CD4-positive, alpha-beta T cell (primary cell): ENCODE measurements around the gene RSKR. TPM values are rescaled to one million over a fixed set of nuclear protein-coding genes. Genes with fewer than 3 reads are reported as not detected.

Source experiments
- ATAC-seq: fragments of 200-7000 bp; cut with Tn5 transposase; one replicate; pipeline ENCODE4 v1.10.0; 2022; ENCODE audit warnings: mild to moderate bottlenecking; ENCODE audit not compliant: poor library complexity
- CTCF ChIA-PET: fragments of 350-600 bp; sonication (Branson Sonifier 250); formaldehyde crosslinking; loops from one replicate; lab custom pipeline; 2021; ENCODE audit warnings: antibody characterized with exemption, inconsistent platforms; lab: Charles Lee
- POLR2A ChIA-PET: fragments of 350-600 bp; sonication (Branson Sonifier 250); formaldehyde crosslinking; loops from one replicate; lab custom pipeline; 2021; ENCODE audit warnings: antibody characterized with exemption, inconsistent platforms; lab: Charles Lee
- DNase-seq, 14 experiments: peaks; one replicate each; pipeline ENCODE4 v3.0.0-alpha.2; 2013 to 2020; ENCODE audit warnings: mixed read lengths in 2 of 14
- H3K27ac ChIP-seq, 2 donors: one replicate each; pipeline versions ENCODE4 v1.5.1 to v1.7.0; 2013; ENCODE audit warnings: low read length in 2 of 2, low read depth in 1 of 2, mild to moderate bottlenecking in 1 of 2
- H3K27me3 ChIP-seq, 2 experiments: 1 replicate in 1 of 2; 2 replicates in 1 of 2; pipeline versions ENCODE4 v1.6.1 to v1.7.0; 2013; ENCODE audit warnings: low read length in 2 of 2, control low read depth in 1 of 2, mild to moderate bottlenecking in 1 of 2, moderate library complexity in 1 of 2; ENCODE audit not compliant: insufficient read depth in 2 of 2, control insufficient read depth in 1 of 2
- H3K36me3 ChIP-seq: one replicate; pipeline ENCODE4 v1.6.1; 2013; ENCODE audit warnings: low read length, control low read depth; ENCODE audit not compliant: insufficient read depth
- H3K4me1 ChIP-seq: one replicate; pipeline ENCODE4 v1.6.1; 2013; ENCODE audit warnings: low read length, control low read depth; ENCODE audit not compliant: insufficient read depth
- H3K4me3 ChIP-seq: one replicate; pipeline ENCODE4 v1.5.1; 2013; ENCODE audit warnings: mild to moderate bottlenecking, low read length, moderate library complexity
- H3K9me3 ChIP-seq, 2 experiments: 1 replicate in 1 of 2; 2 replicates in 1 of 2; pipeline versions ENCODE4 v1.6.1 to v1.7.0; 2013; ENCODE audit warnings: low read length in 2 of 2, mild to moderate bottlenecking in 2 of 2, control low read depth in 1 of 2, moderate library complexity in 1 of 2; ENCODE audit not compliant: control insufficient read depth in 1 of 2, insufficient read depth in 1 of 2
- H3K27ac Mint-ChIP-seq: one replicate; pipeline ENCODE4 v1.8.0; 2020; ENCODE audit warnings: mixed read lengths
- H3K27me3 Mint-ChIP-seq: one replicate; pipeline ENCODE4 v1.8.0; 2021; ENCODE audit warnings: mixed read lengths
- H3K36me3 Mint-ChIP-seq: one replicate; pipeline ENCODE4 v1.8.0; 2021; ENCODE audit warnings: low read depth, mixed read lengths
- H3K4me1 Mint-ChIP-seq: one replicate; pipeline ENCODE4 v1.8.0; 2021; ENCODE audit warnings: low read depth, mixed read lengths
- H3K4me3 Mint-ChIP-seq: one replicate; pipeline ENCODE4 v1.8.0; 2020; ENCODE audit warnings: mild to moderate bottlenecking, mixed read lengths
- H3K9me3 Mint-ChIP-seq: one replicate; pipeline ENCODE4 v1.8.0; 2020; ENCODE audit warnings: mixed read lengths
- CTCF ChIP-seq: fragments of 200-600 bp; IDR thresholded peaks from one replicate; pipeline ENCODE4 v1.8.0; 2022; ENCODE audit warnings: antibody characterized with exemption, mild to moderate bottlenecking
- intact Hi-C, 2 experiments: fragments of 100-400 bp; cut with DNase I in 1 of 2; cut with micrococcal nuclease in 1 of 2; formaldehyde crosslinking; loops; one replicate each; pipeline versions ENCODE4 v1.15.1 to v1.9.0; 2023 to 2025; cut with DNase I, micrococcal nuclease
- total RNA-seq, 174 experiments: library from RNA in 2 of 174; stranded (reverse) in 2 of 174; gene quantifications; one replicate each; pipeline ENCODE4 v1.2.3 and lab custom pipeline; 2021 to 2026

The RSKR gene
- total RNA-seq, 2 experiments from 2014 or later, result 13.7 to 14.8 TPM

DNA sequence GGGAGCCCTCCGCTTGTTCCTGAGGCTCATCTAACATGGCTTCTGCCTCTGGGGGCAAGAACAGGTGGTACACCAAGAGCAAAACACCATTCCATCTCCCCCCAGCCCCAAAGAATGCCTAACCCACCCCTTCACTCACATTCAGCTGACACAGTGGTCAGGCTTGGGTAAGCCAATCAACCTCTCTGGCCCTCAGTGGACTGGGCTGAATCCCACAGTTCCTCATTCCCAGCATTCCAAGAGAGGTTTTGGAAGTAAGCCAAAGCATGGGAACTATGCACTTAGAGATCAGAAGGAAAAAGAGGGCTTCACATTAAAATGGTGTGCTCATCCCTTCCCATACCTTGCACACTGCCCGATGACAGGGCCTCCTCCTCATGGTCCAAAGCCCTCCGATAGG lies 50.5 kb downstream of the RSKR start:
- no peaks in the 10 kb centered on the region for H3K9me3 Mint-ChIP-seq
- no peaks in the 10 kb centered on the region for H3K27me3 ChIP-seq
- H3K27ac ChIP-seq, result no peak overlapping the region
- H3K4me1 Mint-ChIP-seq, result peaks cover 23% of the 10 kb centered on the region
- H3K9me3 ChIP-seq, result no peaks in the 10 kb centered on the region
- DNase-seq, result no peak
- POLR2A ChIA-PET, result interaction anchor here (2.8 kb wide), 1 partner anchor 8 kb away, joined by 13 read pairs; the partner anchor contains the start of gene PIGS
- no peak overlapping the region for H3K27ac Mint-ChIP-seq
- H3K36me3 ChIP-seq, result peaks cover 54% of the 10 kb centered on the region
- H3K4me1 ChIP-seq, result peaks cover 10% of the 10 kb centered on the region
- CTCF ChIA-PET, result no interaction called here
- peaks cover 74% of the 10 kb centered on the region for H3K36me3 Mint-ChIP-seq
- H3K4me3 ChIP-seq, result no peak overlapping the region
- intact Hi-C loops, result no loop called here
- no peaks in the 10 kb centered on the region for H3K27me3 Mint-ChIP-seq
- no peak for ATAC-seq
- TF ChIP-seq CTCF, result no peak
- H3K4me3 Mint-ChIP-seq, result no peak overlapping the region

Other genes starting within 250 kb of the RSKR start
- not detected for gene SEBOX, start 249.0 kb downstream of the RSKR start, total RNA-seq
- gene VTN, start 243.9 kb downstream of the RSKR start, total RNA-seq, result under 1 TPM; 0.16 to 0.17 TPM
- 10 to 100 TPM; 12.5 to 15.4 TPM for gene SARM1, start 242.5 kb downstream of the RSKR start, total RNA-seq
- under 1 TPM; 0.44 to 0.45 TPM for gene SLC46A1, start 208.0 kb downstream of the RSKR start, total RNA-seq
- gene SLC13A2, start 140.5 kb downstream of the RSKR start, total RNA-seq, result not detected
- gene FOXN1, start 107.8 kb downstream of the RSKR start, total RNA-seq, result not detected
- 10 to 100 TPM; 77.1 to 83.9 TPM for gene UNC119, start 61.6 kb downstream of the RSKR start, total RNA-seq
- 10 to 100 TPM; 73.8 to 76.4 TPM for gene PIGS, start 42.7 kb downstream of the RSKR start, total RNA-seq
- gene ALDOC, start 37.3 kb downstream of the RSKR start, total RNA-seq, result 10 to 100 TPM; 21.8 to 22.7 TPM
- gene SPAG5, start 15.2 kb downstream of the RSKR start, total RNA-seq, result 10 to 100 TPM; 15.4 to 17.0 TPM
- gene BLTP2, start 31.0 kb upstream of the RSKR start, total RNA-seq, result 100 to 1,000 TPM; 120 to 124 TPM
- gene SDF2, start 47.7 kb upstream of the RSKR start, total RNA-seq, result 10 to 100 TPM; 30.3 to 32.0 TPM
- gene SUPT6H, start 48.0 kb upstream of the RSKR start, total RNA-seq, result 100 to 1,000 TPM; 149 to 151 TPM
- gene PROCA1, start 97.7 kb upstream of the RSKR start, total RNA-seq, result 1 to 10 TPM; 3.5 to 4.1 TPM
- gene RAB34, start 103.7 kb upstream of the RSKR start, total RNA-seq, result 10 to 100 TPM; 20.7 to 21.3 TPM
- gene RPL23A, start 105.8 kb upstream of the RSKR start, total RNA-seq, result 1,000 to 10,000 TPM; 3,393 to 3,457 TPM
- gene TLCD1, start 112.0 kb upstream of the RSKR start, total RNA-seq, result under 1 TPM; 0.39 to 0.60 TPM
- gene NEK8, start 114.6 kb upstream of the RSKR start, total RNA-seq, result 1 to 10 TPM; 4.7 to 5.2 TPM
- gene TRAF4, start 129.8 kb upstream of the RSKR start, total RNA-seq, result 100 to 1,000 TPM; 411 to 416 TPM
- 10 to 100 TPM; 17.3 to 17.5 TPM for gene FAM222B, start 228.6 kb upstream of the RSKR start, total RNA-seq
- gene ERAL1, start 240.8 kb upstream of the RSKR start, total RNA-seq, result 10 to 100 TPM; 15.6 to 16.8 TPM